GM18499 (cell line): Measurements from ENCODE around the gene RIMS3.

Source experiments
- ATAC-seq: cut with Tn5 transposase; IDR thresholded peaks from one replicate; pipeline ENCODE4 v1.9.1; 2021; ENCODE audit warnings: moderate number of reproducible peaks; ENCODE audit not compliant: insufficient read depth, unreplicated experiment

RIMS3 gene

GRCh38 chr1:40692429-40692895, 27.0 kb upstream of the RIMS3 start:
- ATAC-seq, result no peak

DNA sequence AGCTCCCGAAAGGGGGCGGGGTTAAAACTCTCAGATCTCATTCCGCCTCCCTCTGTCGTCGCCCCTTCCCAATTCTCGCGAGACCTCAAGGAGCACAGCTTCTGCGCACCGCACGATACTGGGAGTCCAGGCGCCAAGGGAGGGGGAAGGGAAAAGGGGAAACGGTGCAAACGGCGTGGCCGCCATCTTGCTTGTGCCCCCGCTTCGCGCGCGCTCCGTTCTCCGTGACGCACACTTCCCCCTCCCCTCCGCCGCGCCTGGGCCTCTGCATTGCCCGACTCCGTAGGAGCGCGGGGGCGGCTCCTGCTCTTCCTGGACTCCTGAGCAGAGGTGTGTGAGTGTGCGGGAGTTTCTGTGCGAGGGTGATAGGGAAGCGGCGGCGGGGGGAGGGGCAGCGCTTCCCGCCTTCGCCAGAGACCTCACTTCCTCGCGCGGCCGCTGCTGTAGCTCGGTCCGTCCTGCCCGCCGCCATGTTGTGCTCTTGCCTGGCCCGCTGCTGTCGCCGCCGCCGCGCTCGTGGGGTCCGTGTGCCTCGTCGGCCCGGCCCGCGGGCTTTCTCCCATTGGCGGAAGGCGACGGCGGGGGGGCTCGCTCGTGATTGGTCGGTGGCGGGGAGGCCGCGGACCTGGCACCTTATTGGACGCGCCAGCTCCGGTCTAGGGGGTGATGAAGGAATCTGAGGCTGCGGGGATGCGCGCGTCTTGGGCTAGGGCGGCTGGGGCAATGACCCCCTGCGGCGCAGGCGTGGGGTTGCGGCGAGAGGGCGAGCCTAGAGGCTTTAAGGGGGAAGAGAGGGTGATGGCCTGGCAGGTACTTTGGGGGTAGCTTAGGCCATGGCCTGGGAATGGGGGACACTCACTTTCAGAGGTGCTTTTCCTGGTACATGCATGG, 26.3 kb upstream of the RIMS3 start, which contains the start of gene NFYC:
Gene NFYC, plus strand, starts transcription at position 167 of the 891 bp plus-strand sequence. CDS start 47,140 bp downstream, outside the sequence.
- ATAC-seq, result peak; percentile 61

GRCh38 chr1:40690771-40691537, 25.5 kb upstream of the RIMS3 start:
- no peak for ATAC-seq

GRCh38 chr1:40689737-40690136, 24.3 kb upstream of the RIMS3 start:
- ATAC-seq, result no peak

- no peak for ATAC-seq
Measured at GRCh38 chr1:40687661-40688060, 22.2 kb upstream of the RIMS3 start.

DNA sequence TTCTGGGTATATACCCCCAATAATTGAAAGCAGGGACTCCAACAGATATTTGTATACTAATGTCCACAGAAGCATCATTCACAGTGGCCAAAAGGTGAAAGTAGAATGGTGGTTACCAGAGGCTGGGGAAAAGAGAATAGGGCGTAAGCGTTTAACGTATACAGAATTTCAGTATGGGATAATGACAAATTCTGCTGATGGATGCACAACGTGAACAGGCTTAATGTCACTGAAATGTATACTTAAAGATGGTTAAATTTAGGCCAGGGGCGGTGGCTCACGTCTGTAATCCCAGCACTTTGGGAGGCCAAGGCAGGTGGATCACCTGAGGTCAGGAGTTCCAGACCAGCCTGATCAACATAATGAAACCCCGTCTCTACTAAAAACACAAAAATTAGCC, 21.6 kb upstream of the RIMS3 start:
- no peak for ATAC-seq

DNA sequence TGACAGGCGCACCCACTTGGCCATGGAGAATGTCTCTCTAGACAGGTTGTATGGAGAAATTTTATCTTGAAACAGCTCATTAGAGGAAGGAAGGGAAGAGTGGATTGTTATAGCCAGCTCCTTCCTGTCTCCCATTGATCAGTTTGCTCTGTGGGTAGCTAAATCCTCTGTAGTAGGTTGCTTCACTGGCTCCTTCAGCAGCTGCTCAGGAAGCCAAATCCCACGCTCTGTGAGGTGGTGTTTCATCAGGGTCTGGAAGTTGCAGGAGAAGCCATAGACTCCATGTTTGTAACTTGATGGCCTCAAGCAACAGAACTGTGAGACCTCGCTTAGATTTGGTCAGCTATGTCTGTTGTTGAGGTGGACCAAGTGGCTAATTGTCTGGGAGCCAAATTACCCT, 19.2 kb upstream of the RIMS3 start:
- ATAC-seq, result no peak

DNA sequence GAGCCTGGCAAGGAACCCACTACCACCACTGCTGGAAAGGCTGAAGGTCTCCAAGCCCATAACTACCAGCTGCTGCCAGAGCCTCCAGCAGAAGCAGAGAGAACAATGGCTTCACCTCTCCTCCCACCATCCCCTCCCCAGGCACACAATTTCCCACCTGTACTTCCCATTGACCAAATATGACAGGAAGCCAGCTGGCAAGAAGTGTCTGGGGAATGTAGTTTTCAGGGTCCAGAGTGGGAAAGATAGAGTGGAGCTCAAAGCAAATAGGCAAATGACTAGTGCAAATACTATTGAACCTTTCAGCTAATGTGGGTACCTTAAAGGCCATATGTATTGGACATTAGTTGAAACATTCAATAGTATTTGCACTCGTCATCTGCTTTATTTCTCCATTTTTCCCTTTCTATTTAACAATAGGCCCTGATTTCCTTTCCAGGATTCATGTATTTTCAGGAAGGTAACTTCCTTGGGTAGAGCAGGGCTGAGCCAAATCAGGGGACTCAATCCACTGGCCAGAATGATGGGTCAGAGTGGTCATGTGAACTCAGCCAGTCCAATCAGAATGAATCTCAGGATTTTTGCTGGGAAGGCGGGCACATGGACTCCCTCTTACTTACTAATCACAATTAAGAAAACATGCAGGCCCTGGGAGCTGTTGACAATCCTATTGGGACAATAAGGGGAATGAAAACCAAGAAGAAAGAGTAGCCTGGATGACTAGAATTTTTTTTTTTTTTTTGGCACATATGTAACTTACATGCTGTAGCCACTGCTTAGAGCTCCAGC, 13.9 kb upstream of the RIMS3 start:
- ATAC-seq, result no peak

- ATAC-seq, result no peak
Measured at GRCh38 chr1:40676501-40676900, 11.0 kb upstream of the RIMS3 start.

GRCh38 chr1:40673452-40673851, 8.0 kb upstream of the RIMS3 start:
- no peak for ATAC-seq

DNA sequence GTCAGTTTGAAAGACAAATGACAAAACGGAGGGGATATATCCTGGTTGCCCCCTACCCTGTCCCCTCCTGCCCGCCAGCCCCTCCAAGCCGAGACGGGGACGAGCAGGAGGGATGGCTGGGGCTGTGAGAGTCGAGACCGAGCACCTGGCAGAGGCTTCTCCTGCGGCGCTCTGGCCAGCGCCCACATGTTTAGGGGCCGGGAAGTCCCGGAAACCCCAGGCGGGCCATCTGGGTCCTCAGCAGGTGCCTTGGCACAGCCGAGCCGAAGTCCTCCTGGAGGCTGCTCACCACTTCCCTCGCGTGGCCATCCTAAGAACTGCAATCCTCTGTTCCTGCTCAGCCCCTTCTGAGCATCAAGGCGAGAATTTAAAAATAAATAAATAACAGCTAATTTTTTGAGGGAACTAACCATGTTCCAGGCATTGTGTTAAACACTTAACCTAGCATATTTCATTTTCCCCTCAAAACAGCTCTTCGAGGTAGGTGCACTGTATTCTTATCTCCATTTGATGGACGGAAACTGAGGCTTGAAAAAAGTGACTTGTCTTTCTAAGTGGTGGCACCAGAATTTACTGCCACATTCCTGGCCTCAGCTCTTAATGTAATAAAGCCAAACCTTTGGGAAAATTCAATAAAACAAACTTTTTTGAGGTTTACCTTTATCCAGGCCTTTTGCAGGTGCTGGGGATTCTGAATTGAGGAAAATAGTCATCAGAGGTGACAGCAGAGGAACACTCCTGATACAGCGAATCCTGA, 3.5 kb upstream of the RIMS3 start:
- ATAC-seq, result no peak

DNA sequence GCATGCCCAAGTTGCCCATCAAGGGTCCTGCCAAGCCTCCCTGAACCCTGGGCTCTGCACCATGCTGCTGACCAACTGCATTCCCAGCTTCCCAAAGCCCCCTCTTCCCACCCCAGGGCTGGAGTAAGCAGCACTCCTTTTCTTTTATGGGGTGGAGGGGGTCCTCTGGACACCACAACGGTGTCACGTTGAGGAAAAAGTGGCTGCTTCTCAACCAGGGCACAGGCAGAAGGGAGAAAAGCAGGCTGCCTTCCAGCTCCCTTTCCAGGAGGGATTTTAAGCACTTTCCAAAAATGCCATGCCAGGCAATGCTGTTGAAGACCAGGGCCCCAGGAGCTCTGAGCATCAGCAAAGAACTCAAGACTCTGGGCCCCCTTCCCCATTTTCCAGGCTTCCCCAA, 691 bp downstream of the RIMS3 start:
- ATAC-seq, result no peak

GRCh38 chr1:40664167-40664537, 1.3 kb downstream of the RIMS3 start:
- ATAC-seq, result no peak

DNA sequence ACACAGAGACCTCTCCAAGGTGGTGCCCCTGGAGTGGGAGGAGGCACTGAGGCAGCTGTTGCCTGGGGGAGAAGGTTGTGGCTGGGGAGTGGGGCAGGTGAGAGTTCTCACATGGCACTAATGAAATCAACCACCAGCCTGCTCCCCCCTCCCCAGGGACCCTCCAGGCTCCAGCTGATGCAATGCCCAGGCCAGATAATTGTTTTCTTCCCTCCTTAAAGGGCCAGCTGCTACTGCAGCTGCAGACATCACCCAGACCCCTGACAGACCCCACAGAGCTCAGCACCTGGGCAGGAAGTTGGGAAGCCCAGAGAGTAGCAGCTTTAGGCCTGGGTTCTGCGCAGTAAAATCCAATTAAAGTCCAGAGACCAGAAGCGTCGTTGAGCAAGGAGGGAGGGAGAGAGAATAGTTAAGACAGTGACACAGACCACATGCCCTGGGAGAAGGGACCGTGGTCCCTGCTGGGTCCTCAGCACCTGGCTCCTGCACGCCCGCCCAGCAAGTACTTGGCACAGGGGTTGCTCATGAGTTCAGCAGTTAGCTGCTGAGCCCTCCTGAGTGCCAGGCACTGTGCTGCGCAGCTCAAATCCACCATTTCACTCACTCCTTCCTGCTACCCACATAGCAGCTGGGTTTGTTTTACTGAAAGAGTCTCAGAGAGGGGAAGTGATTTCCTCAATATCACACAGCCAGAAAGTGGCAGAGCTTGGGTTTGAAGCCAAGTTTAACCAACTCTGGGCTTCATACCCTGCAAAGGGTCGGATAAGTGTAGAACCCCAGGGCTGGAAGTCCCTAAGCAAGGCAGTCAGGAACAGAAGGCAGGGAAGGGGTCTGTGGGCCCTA, 1.9 kb downstream of the RIMS3 start:
- ATAC-seq, result no peak

DNA sequence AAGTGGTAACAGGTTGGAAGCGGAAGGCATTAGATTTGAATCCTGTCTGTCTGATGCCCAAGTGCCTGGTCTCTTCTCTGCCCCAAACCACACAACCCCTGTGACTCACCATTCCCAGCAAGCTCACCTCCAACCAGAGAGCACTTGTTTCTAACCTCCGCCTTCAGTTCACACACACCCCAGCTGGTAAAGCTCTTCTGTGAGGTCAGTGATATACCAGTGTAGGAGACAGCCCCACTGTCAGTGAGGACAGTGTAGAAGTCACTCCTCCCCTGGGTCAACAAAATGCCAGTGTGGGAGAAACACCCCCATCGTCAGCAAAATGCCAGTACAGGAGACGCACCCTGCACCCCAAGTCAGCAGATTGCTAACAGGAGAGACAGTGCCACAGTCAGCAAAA, 2.6 kb downstream of the RIMS3 start:
- no peak for ATAC-seq

DNA sequence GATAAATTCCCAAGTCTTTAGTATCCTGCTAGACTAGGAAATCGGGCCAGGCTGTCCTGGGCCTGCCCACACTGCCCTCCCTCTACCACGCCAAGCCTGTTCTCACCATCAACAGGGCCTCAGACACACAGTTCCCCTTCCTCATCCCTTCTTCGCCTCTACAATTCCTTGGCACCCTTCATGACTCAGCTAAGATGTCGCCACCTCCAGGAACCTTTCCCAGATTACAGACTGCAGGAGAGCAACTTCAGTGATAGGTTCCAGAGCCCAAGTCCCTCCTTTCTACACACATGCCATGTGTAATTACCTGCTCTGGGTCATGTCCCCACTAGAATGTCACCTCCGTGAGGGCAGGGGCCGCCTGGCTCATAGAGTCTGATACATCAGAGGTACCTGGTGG, 3.3 kb downstream of the RIMS3 start:
- ATAC-seq, result no peak

GRCh38 chr1:40661678-40662077, 3.8 kb downstream of the RIMS3 start:
- ATAC-seq, result no peak

DNA sequence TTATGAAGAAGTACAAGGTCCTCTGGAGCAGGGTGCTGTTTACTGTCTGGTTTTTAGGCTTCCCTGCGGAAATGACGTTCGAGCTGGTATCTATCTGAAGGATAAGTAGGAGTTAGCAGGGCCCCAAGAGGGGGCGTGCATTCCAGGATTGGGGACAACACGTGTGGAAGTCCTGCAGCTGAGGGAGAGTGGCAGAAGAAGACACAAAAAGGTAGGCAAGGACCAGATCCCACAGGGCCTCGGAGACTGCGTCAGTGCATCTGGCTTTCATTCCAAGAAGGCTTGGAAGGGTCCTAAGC, 5.9 kb downstream of the RIMS3 start:
- no peak for ATAC-seq
